Suppressor macrophage treated with lipopolysaccharide for 1 hour (primary cell): ENCODE measurements around the gene SECTM1.

Experiments
- DNase-seq, 3 donors: peaks; one replicate each; pipeline ENCODE4 v3.0.0-alpha.2; 2020 to 2022

The SECTM1 gene

GRCh38 chr17:82327289-82327688 is 6.3 kb downstream of the SECTM1 start:
- no peak for DNase-seq

GRCh38 chr17:82325286-82326180 is 8.0 kb downstream of the SECTM1 start:
- DNase-seq, result no peak

- DNase-seq, result no peak
Observed at GRCh38 chr17:82324566-82325285, 8.8 kb downstream of the SECTM1 start.

GRCh38 chr17:82323514-82324234 is 9.9 kb downstream of the SECTM1 start:
- no peak for DNase-seq

GRCh38 chr17:82322526-82323453 is 10.8 kb downstream of the SECTM1 start:
- DNase-seq, result no peak

- no peak for DNase-seq
Observed at GRCh38 chr17:82321947-82322466, 11.6 kb downstream of the SECTM1 start.

- DNase-seq, result peak; percentile 75 to 84 (median 80)
Observed at GRCh38 chr17:82320956-82321927, 12.3 kb downstream of the SECTM1 start.

GRCh38 chr17:82320140-82320840 is 13.3 kb downstream of the SECTM1 start:
- DNase-seq, result no peak

GRCh38 chr17:82319619-82320062 is 13.9 kb downstream of the SECTM1 start:
- DNase-seq, result no peak

GRCh38 chr17:82318772-82319606 is 14.6 kb downstream of the SECTM1 start:
- no peak for DNase-seq

- no peak for DNase-seq
Observed at GRCh38 chr17:82318169-82318498, 15.4 kb downstream of the SECTM1 start.

- no peak for DNase-seq
Observed at GRCh38 chr17:82317394-82318168, 16.0 kb downstream of the SECTM1 start, which contains the start of gene CD7. TSS of gene CD7 (minus strand) at chr17:82317608. CDS start at chr17:82317495, 113 bp downstream.

- no peak for DNase-seq
Observed at GRCh38 chr17:82316651-82317393, 16.7 kb downstream of the SECTM1 start.

- DNase-seq, result peak in 2 of 3 donors; percentile 30 to 59
Observed at GRCh38 chr17:82315703-82316358, 17.7 kb downstream of the SECTM1 start.

GRCh38 chr17:82314727-82315605 is 18.6 kb downstream of the SECTM1 start:
- DNase-seq, result peak in 2 of 3 donors; percentile 49 to 53
